CD4-positive, alpha-beta T cell treated with Interleukin-2 at 100 ng/mL for 4 hours (primary cell): Measurements from ENCODE around the gene TDRD7.
"Not testable (repeated sequence)": the region's sequence is repeated elsewhere in the genome, so short reads cannot be mapped to it uniquely, and the experiment has no call there.

Experiments
- DNase-seq: peaks from one replicate; pipeline ENCODE4 v3.0.0-alpha.2; 2020; ENCODE audit warnings: low spot score

TDRD7 gene

GRCh38 chr9:97479496-97480159 lies 67.7 kb downstream of the TDRD7 start:
- DNase-seq = no peak

GRCh38 chr9:97480174-97480573 lies 68.3 kb downstream of the TDRD7 start:
- DNase-seq = no peak

- no peak for DNase-seq
Measured at GRCh38 chr9:97480749-97481148, 68.9 kb downstream of the TDRD7 start.

GRCh38 chr9:97484134-97484533 lies 72.2 kb downstream of the TDRD7 start:
- no peak for DNase-seq

GRCh38 chr9:97487107-97487506 lies 75.2 kb downstream of the TDRD7 start:
- no peak for DNase-seq

- DNase-seq = no peak
Measured at GRCh38 chr9:97487861-97488260, 76.0 kb downstream of the TDRD7 start.

GRCh38 chr9:97491216-97491999 lies 79.5 kb downstream of the TDRD7 start:
- DNase-seq = no peak

GRCh38 chr9:97497558-97498375 lies 85.9 kb downstream of the TDRD7 start:
- not testable (repeated sequence) for DNase-seq

GRCh38 chr9:97498846-97499245 lies 87.0 kb downstream of the TDRD7 start:
- DNase-seq = not testable (repeated sequence)

- DNase-seq = no peak
Measured at GRCh38 chr9:97500263-97500662, 88.4 kb downstream of the TDRD7 start.

GRCh38 chr9:97500765-97501176 lies 88.9 kb downstream of the TDRD7 start:
- no peak for DNase-seq

GRCh38 chr9:97501177-97501971 lies 89.5 kb downstream of the TDRD7 start, which contains the start of gene TMOD1:
TMOD1 (plus strand) TSS chr9:97501666; CDS start chr9:97524189, 22,523 bp downstream.
- peak; percentile 12 for DNase-seq

- DNase-seq = no peak
Measured at GRCh38 chr9:97501972-97502221, 90.0 kb downstream of the TDRD7 start.

- no peak for DNase-seq
Measured at GRCh38 chr9:97502222-97502983, 90.5 kb downstream of the TDRD7 start.

GRCh38 chr9:97502984-97503861 lies 91.3 kb downstream of the TDRD7 start:
- no peak for DNase-seq

GRCh38 chr9:97503862-97504210 lies 91.9 kb downstream of the TDRD7 start:
- DNase-seq = no peak

- DNase-seq = no peak
Measured at GRCh38 chr9:97504381-97505216, 92.7 kb downstream of the TDRD7 start.

GRCh38 chr9:97505845-97506244 lies 93.9 kb downstream of the TDRD7 start:
- DNase-seq = no peak

- no peak for DNase-seq
Measured at GRCh38 chr9:97506306-97506705, 94.4 kb downstream of the TDRD7 start.
